ENCODE data around the gene BCL3. TPM values are rescaled to one million over a fixed set of nuclear protein-coding genes. Genes with fewer than 3 reads are reported as not detected.
"Not testable (repeated sequence)": the region's sequence is repeated elsewhere in the genome, so short reads cannot be mapped to it uniquely, and the experiment has no call there.

The BCL3 gene, protein sequence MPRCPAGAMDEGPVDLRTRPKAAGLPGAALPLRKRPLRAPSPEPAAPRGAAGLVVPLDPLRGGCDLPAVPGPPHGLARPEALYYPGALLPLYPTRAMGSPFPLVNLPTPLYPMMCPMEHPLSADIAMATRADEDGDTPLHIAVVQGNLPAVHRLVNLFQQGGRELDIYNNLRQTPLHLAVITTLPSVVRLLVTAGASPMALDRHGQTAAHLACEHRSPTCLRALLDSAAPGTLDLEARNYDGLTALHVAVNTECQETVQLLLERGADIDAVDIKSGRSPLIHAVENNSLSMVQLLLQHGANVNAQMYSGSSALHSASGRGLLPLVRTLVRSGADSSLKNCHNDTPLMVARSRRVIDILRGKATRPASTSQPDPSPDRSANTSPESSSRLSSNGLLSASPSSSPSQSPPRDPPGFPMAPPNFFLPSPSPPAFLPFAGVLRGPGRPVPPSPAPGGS
- polyA plus RNA-seq (2014; cell fraction: cytosol; rRNA removed) = 0.08 and 0.69 TPM in 2 replicates
- 0.34 and 1.4 TPM in 2 replicates for polyA plus RNA-seq (2014; cell fraction: nucleus; rRNA removed)

- DNase-seq (ENCODE audit: low spot score) = no peak
These were observed at the start of gene BCL3 for GRCh38 chr19:44748426-44749254. Gene BCL3 (plus strand): TSS chr19:44748708. CDS start chr19:44748791, 83 bp downstream.

- DNase-seq (ENCODE audit: low spot score) = no peak
These were observed 48.0 kb upstream of the BCL3 start for GRCh38 chr19:44700547-44700946.

DNA sequence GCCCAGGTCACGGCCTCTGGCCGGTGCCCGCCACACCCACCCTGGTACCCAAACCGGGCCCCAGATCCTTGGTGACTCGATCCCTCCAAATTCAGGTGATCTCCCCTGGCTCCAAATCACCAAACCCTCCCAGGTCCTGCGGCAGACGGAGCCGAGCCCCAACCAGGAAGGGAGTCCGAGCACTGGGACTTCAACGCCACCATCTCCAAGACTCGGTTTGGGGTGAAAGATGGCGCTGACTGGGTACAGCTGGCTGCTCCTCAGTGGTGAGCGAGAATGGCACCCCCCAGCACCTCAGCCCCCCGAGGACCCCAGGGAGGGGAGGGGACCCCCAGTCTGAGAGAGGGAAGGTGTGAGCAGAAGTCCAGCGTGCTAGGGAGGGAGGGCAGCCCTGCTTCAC lies 47.3 kb upstream of the BCL3 start:
- DNase-seq (ENCODE audit: low spot score) = no peak

GRCh38 chr19:44702551-44703176 lies 45.8 kb upstream of the BCL3 start:
- peak; percentile 19 for DNase-seq (ENCODE audit: low spot score)

- DNase-seq (ENCODE audit: low spot score) = no peak
These were observed 45.0 kb upstream of the BCL3 start for GRCh38 chr19:44703336-44704078.

DNA sequence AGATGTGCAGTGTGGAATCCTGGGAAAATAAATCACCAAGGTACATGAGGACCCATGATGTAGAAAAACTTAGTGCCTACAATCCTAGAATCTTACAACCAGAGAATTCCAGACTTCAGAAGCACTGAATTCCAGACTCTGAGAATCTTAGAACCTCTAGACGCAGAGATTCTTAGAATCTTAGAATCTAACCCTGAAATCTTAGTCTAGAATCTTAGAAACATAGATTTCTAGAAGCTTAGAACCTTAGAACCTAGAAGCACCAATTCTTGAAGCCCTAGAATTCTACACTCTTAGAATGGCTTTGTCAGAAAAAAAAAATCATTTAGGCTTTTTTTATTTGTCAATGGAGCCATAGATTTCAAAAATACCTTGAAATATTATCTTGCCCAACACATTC lies 43.5 kb upstream of the BCL3 start:
- no peak for DNase-seq (ENCODE audit: low spot score)

DNA sequence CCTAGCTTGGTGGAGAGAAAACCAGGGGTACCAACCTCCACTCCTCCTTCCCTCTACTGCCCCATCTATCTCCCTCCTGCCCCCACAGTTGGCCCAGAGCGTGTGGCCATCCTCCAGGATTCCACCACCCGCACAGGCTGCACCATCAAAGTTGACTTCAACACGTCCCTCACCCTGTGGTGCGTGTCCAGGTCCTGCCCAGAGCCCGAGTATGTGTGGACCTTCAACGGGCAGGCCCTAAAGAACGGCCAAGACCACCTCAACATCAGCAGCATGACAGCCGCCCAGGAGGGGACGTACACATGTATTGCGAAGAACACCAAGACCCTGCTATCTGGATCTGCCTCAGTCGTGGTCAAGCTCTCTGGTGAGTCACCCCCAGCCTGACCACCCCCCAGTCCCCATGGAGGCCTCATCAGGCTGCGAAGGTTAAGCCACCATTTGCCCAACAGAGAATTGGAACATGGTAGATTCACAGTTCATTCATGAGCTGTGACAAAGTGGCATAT lies 43.0 kb upstream of the BCL3 start:
- DNase-seq (ENCODE audit: low spot score) = no peak

DNA sequence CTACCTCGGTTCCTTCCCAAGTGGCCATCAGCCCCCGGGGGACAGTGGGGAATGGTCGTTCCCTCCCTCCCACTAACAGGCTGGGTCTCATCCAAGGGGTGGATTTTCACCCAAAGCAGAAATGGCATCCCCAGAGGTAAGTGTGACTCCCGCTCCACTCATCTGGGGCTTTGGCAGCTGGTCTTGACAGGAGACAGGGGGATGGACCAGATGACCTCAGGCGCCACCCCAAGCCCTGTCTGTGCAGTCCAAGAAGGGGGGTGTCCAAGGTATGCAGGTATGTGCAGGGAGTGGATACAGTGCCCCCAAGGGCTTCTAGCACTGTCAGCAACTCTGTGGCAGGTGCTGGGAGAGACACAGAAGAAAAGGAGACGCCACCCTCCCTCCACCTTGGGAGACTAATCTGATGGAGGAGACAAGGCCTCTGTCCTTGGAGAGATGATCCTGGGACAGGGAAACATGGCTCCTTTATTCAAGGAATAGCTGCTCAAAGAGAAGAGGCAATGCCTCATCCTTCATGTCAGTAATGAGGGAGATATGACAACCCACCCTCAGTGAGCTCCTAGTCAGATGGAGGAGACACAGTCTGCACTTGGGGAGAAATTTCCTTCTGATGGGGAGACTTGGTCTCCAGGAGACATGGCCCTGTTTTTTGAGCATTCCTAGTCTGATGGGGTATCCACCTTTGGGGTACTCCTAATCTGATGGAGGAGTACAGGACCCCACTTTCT lies 41.8 kb upstream of the BCL3 start:
- DNase-seq (ENCODE audit: low spot score) = no peak

DNA sequence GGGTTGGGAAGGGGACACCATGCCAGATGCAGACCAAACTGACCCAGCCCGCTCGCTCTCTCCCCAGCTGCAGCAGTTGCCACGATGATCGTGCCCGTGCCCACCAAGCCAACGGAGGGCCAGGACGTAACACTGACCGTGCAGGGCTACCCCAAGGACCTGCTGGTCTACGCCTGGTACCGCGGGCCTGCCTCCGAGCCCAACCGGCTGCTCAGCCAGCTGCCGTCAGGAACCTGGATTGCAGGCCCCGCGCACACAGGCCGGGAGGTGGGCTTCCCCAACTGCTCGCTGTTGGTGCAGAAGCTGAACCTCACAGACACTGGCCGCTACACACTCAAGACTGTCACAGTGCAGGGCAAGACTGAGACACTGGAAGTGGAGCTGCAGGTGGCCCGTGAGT lies 40.7 kb upstream of the BCL3 start:
- no peak for DNase-seq (ENCODE audit: low spot score)

DNA sequence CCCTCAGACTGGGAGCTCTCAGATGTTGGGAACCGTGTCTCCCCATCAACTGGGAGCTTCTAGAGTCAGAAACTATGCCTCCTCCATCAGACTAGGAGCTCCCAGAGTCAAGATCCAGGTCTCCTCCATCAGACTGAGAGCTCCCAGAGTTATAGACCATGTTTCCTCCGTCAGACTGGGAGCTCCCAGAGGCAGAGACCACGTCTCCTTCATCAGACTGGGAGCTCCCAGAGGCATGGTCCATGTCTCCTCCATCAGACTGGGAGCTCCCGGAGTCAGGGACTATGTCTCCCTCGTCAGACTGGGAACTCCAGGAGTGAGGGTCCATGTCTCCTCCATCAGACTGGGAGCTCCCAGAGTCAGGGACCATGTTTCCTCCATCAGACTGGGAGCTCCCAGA lies 39.6 kb upstream of the BCL3 start:
- no peak for DNase-seq (ENCODE audit: low spot score)

GRCh38 chr19:44709434-44710266 lies 38.9 kb upstream of the BCL3 start:
- DNase-seq (ENCODE audit: low spot score) = not testable (repeated sequence)

DNA sequence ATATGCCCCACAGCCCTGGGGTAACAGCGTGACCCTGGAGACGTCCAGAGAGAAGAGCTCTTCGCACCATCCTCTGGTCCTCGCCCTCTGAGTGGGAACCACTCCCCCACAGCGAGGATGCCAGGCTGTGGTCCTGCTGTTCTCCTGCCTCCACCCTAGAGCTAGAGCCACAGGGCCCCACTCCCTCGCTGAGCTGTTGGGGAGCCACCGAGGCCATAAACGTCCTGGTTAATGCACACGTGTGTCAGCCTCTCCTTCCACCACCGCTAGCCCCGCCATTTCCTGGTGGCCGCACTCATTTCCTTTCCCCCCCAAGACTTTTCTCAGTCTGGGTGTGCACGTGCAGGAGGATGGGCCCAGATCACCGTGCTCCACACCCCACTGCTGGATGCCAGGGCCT lies 38.0 kb upstream of the BCL3 start:
- no peak for DNase-seq (ENCODE audit: low spot score)

GRCh38 chr19:44712864-44713515 lies 35.5 kb upstream of the BCL3 start:
- no peak for DNase-seq (ENCODE audit: low spot score)

GRCh38 chr19:44714597-44715169 lies 33.8 kb upstream of the BCL3 start:
- DNase-seq (ENCODE audit: low spot score) = no peak

GRCh38 chr19:44717603-44718002 lies 30.9 kb upstream of the BCL3 start:
- no peak for DNase-seq (ENCODE audit: low spot score)

DNA sequence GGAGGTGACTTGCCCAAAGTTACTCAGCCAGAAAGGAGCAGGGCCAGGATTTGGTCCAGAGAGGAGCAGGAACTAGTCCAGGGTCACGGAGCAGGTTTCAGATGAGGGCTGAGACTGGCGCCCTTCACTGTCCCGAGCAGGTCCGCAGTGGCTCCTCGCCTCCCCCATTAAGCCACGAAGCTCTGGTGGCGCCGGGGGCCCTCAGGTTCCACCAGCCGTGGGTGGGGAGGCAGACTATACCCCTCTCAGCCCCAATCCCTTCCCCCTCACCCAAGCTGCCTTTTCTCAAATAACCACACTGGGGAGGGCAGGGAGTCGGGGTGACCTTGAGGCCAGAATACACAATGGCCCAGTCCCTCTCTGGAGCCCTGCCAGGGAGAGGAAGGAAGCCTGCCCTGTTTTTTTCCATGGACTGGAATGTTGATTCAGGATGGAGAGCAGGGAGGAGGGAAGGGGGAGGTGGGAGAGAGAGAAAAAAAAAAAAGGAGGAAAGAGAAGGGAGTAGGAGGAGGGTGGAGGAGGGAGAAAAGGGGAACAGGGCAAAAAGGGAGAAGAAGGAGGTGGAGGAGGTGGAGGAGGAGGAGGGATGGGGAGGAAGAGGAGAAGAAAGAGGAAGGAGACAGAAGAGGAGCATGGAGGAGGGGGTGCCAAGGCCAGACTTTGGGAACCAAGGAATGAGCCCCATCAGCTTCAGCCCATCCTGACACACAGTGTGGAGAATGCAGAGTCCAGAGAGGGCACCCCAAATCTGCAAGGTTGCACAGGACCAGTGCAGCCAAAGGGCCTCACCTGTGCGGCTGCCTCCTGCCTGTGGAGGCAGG lies 29.9 kb upstream of the BCL3 start:
- DNase-seq (ENCODE audit: low spot score) = no peak

DNA sequence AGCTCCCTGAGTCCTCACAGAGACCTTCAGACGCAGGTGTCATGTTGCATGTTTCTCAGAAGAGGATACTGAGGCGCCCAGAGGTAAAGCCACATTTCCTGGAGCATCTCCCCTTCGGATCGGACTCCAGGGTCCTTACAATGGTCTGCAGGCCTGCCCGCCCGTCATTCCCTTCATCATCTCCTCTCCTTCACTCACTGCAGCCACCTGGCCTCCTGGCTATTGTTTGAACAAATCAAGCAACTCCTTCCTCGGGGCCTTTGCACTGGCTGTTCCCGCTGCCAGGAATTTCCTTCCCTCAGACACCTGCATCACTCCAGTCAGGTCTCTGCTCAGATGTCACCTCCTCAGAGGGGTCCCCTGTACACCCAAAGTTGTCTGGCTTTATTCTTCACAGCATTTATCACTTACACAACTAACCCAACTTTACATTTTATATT lies 29.2 kb upstream of the BCL3 start:
- no peak for DNase-seq (ENCODE audit: low spot score)

DNA sequence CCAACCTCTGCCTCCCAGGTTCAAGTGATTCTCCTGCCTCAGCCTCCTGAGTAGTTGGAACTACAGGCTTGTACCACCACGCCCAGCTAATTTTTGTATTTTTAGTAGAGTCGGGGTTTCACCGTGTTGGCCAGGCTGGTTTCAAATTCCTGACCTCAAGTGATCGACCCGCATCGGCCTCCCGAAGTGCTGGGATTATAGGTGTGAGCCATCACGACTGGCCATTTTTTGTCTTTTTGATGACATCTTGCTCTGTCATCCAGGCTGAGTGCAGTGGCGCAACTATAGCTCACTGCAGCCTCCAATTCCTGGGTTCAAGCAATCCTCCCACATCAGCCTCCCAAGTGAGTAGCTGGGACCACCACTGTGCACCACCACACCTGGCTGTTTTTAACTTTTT lies 28.1 kb upstream of the BCL3 start:
- not testable (repeated sequence) for DNase-seq (ENCODE audit: low spot score)

Measured in SK-N-DZ (cell line).